Stimulated activated CD4-positive, alpha-beta T cell treated with anti-CD3 and anti-CD28 coated beads, Interleukin-12 subunit alpha, Interleukin-12 subunit beta, amount 100 ng/mL, for 48 hours (primary cell): Measurements from ENCODE around the gene WFDC12.
"Not testable (repeated sequence)": the region's sequence is repeated elsewhere in the genome, so short reads cannot be mapped to it uniquely, and the experiment has no call there.

Experiments
- DNase-seq, 3 donors: peaks; one replicate each; pipeline ENCODE4 v3.0.0-alpha.2; 2020; ENCODE audit warnings: low read depth in 2 of 3, low spot score in 1 of 3

Gene WFDC12, protein sequence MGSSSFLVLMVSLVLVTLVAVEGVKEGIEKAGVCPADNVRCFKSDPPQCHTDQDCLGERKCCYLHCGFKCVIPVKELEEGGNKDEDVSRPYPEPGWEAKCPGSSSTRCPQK

DNA sequence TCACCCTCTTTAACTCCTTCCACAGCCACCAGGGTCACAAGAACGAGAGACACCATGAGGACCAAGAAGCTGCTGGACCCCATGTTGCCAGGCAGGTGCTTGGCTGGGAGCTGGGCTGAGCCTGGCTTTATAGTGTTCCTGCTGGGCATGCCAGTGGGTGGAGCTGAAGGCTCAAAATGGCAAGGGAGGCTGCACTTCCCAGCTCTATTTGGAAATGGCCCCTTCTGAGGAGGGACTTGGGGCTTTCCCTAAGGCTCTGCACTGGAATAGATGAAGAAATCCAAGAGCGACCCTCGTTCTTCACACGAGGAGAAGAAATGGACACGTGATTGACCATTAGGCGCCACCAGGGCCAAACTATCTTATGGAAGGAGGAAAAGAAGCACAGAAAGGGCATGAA lies at the start of gene WFDC12:
WFDC12 (minus strand) TSS at position 101 of the 400 bp plus-strand sequence; CDS start at position 83, 18 bp downstream.
- no peak for DNase-seq

DNA sequence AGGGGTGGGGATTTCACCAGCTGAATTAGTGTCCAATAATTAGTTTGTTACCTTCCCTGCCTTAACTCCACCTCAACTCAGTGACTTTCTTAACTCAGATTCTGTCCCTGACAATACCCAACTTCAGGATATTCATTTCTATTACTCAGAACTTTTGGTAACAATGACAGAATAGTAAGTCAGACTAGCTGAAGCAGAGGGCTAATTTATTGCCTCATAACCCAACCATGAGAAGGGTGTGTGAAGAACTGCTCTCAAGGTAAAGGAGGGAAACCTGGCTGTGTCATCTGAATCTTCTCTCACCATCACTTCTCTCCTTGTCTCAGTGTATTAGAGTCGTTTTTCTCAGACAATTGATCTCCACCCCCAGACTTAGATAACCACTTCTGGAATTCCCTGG lies 49.3 kb upstream of the WFDC12 start:
- no peak for DNase-seq

DNA sequence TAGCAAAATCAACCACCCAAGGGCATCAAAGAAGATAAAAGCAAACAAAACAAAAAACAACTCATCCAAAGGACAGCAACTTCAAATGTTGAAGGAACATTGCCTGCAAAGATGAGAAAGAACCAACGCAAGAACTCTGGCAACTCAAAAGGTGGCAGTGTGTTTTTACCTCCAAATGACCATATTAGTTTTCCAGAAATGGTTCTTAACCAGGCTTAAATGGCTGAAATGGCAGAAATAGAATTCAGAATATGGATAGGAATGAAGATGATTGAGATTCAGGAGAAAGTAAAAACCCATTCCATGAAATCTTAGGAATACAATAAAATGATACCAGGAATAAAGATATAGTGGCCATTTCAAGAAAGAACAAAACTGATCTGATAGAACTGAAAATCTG lies 40.6 kb upstream of the WFDC12 start:
- DNase-seq = no peak

DNA sequence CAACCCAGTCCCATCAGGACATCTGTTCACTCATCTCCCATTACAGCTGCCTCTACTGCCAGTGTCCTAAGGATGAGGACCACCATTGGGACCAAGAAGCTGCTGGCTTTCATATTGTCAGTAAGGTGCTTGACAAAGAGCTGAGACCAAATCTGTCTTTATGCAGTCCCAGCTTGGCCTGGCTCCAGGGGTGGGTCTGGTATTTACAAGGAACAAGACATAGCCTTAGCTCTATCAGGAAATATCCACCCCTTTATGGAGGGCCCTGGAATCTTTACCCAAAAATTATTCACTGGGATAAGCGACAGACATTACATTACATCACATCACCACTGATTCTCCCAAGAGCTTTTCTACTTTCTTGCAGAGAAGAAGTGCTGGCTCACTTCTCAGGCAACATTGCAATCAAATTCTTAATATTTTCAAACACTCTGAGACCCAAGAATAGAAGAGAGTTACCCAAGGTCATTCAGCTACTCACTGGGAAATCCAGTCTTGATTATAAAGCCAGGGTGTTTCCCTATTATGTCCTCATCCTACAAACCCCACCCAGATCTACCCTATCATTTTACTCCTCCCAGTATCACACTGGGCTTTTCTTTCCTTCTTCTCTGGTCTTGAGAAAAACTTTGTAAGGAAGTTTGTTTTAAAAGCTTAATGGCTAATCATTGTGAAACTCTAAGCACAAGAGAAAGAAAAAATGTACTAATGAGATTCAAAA lies 39.0 kb upstream of the WFDC12 start:
- no peak for DNase-seq

DNA sequence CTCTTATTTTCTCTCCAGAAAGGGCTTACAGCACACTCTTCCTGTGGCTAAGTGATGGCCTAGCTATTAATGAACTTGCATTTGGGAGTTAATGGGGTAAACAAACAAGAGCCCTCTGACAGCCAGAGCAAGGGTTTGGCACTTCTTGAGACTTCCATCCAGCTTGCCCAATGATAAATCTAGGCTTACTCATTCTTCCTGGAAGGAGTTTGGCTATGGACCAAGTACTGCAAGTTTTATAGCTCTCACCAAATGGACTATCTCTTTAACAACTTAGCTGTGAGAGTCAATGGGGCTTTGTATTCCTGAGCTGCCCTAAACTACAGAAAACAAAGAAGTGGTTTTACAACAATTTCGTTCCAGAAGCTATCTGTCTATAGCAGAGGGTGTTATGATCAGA lies 33.7 kb upstream of the WFDC12 start:
- DNase-seq = no peak

DNA sequence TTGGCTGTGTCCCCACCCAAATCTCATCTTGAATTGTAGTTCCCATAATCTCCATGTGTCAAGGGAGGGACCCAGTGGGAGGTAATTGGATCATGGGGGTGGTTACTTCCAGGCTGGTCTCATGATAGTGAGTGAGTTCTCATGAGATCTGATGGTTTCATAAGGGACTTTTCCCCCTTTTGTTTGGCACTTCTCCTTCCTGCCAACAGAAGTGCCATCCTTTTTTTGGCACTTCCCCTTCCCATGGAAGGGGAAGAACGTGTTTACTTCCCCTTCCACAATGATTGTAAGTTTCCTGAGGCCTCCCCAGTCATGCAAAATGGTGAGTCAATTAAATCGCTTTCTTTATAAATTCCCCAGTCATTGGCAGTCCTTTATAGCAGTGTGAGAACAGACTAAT lies 32.4 kb upstream of the WFDC12 start:
- no peak for DNase-seq

DNA sequence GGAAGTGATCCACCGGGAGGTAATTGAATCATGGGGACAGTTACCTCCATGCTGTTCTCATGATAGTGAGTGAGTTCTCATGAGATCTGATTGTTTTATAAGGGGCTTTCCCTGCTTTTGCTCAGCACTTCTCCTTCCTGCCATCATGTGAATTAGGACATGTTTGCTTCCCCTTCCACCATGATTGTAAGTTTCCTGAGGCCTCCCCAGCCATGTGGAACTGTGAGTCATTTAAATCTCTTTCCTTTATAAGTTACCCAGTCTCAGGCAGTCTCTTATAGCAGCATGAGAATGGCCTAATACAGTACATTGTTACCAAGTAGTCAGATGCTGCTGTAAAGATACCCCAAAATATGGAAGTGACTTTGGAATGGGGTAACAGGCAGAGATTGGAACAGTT lies 30.5 kb upstream of the WFDC12 start:
- DNase-seq = not testable (repeated sequence)

DNA sequence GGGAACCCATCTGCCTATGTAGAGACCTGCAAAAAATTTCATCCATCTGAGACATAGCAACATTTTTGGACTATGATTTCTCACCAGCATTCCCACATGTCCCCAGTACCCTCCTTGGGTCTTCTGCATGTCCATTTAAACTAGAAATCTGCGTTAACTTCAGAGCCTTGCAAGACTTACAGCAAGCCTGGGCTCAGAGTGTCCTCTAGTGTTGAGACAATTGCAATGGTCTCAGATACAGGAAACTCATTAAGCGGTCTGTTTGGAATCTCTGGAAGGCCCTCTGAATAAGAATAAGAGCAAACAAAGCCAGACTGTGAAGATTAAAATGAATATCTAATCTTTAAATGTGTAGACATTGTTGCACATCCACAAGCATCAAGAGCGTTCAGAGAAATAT lies 29.9 kb upstream of the WFDC12 start:
- no peak for DNase-seq

DNA sequence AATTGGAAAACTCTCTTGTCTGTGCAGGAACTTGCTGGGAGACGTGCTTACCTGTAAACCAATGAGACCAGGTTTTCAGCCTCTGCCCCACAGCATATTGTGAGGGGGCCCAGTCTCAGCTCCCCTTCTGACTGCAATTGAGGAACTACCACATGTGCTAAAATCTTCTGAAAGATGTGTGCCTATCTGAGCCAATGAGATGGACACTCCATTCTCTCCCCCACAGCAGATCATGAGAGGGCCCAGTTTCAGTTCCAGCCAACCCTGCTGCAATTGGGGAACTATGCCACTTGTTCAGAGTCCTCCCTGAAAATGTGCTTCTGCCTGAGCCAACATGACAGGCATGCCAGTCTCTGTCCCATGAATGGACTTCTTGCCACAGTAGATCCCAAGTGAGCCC lies 29.5 kb upstream of the WFDC12 start:
- DNase-seq = no peak

DNA sequence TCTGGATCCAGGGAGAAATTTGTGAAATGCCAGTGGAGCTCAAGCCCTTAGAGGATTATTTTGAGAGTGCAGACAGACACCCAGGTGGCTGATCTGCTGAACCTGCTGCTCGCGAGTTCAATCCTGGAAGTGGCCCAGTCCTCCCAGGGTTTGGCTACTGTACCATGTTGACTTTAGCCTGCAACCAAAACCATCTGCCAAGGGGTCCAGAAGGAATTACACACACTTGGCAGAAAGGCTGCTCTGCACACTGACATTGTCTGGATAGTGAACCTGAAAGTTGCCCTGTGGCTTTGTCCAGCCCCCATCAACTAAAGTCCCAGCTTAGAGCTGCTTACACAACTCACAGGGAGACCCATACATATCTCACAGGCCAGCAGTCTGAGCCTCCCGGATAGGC lies 28.9 kb upstream of the WFDC12 start:
- DNase-seq = no peak

DNA sequence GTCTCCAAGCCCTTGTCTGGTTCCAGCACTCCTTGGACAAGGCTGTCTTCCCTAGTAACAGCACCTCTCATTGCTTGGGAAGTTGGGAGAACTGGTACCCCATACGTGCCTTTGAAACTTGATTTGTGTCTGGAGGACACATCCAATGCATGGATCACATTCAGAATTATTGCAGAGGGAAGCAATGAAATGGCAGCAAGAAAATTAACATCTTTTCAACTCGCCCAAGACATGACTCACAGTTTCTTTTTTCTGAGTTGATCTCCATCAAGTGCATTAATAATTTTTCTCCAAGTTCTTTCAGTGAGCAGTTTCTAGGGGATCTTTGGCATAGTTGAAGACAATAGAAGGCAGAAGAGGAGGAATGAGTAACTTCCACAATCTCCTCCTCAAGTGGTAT lies 28.1 kb upstream of the WFDC12 start:
- no peak for DNase-seq

DNA sequence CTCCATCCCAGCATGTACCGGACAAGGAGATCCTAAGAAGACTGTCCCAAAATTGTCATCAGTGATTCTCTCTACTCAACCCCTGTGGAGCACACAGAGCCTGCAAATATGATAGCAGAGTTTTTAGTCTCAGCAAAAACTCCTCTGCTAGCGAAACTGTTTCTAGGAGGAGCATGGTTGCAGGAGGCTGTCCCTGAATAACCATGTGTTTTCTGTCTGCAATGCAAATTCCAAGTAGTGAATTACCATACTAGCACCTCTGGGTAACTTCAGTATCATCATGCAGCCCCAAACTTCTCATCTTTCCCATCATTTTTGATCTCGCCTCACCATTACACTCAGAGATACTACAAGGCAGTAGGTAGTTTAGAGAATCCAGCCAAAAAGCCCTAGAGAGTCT lies 24.8 kb upstream of the WFDC12 start:
- DNase-seq = no peak

DNA sequence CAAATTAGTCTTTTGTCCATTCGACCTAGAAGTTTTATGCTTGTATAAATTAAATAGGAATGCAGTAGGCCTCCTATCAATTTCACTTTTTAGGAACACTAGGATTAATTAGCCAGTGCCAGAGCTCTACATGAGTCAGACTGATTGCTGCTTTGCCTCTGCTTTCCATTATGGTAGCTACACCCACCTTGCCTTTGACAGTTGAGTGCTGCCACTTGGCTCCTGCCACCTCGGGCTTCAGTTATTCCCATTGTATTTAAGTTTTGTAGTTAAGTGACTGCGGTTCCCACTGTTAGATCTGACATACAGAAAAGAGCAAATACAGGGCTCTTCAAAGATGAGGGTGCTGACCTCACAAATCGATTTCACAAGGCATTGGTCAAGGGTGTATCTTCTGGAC lies 16.6 kb upstream of the WFDC12 start:
- no peak for DNase-seq

DNA sequence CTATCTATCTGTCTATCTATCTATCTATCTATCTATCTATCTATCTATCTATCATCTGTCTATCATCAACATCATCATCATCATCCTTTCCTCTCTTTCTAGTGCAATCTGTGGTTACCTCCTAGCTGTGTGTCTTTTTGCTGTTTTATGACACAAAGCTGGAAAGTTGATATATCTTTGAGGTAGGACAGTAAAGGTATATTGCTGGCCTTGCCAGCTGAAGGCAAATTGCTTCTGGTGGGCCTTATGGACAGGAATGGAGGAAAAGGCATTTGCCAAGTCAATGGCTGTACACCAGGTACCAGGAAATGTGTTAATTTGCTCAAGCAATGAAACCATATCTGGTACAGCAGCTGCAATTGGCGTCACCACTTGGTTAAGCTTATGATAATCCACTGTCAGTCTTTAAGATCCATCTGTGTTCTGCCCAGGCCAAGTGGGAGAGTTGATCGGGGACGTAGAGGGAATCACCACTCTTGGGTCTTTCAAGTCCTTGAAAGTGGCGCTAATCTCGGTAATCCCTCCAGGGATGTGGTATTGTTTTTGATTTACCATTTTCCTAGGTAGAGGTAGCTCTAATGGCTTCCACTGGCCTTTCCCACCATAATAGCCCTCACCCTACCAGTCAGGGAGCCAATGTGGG lies 15.6 kb upstream of the WFDC12 start:
- DNase-seq = not testable (repeated sequence)

DNA sequence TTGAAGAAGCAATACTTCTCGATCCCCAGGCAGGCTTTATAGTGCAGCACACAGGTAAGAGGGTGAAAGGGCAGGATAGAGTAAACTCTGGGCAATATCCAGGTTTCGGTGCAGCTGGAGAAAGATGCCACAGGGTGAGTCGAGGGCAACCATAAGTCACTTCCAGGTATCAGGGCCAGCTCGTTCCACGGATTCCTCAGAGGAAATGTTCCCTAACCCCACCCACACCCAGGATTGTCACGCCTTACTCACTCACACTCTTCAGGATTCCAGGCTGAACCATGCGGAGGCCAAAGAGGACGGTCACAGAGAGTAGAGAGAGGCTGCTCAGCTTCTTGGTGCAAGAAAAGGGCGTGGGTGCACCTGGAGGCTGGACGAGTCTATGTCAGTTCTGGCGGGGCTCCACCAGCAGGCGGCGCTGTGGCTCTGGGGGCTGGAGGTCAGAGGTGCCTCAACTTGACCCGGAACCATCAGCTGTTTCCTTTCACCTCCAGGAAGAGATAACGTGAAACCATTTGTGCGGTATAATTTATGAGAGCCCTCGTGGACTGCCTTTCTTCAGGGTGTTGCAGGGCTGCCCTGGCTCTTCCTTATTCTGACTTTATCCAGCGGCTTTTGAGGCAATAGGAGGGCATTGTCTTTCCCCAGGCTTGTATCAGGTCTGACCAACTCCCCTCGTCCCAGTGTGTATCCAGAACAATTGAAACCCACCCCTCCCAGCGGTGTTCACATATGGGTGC lies 14.5 kb upstream of the WFDC12 start:
- peak; percentile 70 to 83 (median 73) for DNase-seq

DNA sequence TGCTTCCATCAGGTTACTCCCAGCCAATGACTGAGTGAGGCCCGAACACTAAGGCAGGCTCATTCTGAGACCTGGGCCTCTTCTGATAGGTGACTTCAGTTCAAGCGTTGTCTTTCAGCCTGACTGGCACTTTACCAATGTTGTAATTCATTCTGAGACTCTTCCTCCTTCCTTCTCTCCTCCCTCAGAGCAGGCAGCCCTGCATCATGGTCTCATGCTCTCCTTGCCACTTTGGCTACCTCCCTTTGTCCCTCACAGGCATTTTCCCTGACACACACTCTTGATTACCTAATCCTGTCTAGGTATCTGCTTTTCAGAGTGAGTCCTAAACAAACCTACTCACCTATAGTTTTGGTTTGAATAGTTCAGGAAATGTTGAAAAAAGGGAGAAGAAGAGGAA lies 12.6 kb upstream of the WFDC12 start:
- no peak for DNase-seq

DNA sequence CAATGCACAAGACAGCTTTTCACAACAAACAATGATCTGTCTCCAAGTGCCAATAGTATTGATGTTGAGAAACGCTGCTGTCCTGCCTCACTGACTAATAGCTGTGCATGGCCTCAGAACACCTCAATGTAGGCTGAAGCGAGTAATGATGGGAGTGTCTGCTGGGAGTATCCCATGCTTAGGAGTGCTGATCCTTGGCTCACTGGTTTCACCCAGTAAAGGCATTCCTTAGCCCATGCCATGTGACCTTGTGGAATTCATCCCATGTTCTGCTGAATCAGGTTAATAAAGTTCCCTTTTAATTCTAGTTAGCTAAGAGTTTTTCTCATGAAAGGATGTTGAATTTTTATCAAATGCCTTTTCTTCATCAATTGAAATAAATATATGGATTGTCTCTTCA lies 3.8 kb upstream of the WFDC12 start:
- no peak for DNase-seq

DNA sequence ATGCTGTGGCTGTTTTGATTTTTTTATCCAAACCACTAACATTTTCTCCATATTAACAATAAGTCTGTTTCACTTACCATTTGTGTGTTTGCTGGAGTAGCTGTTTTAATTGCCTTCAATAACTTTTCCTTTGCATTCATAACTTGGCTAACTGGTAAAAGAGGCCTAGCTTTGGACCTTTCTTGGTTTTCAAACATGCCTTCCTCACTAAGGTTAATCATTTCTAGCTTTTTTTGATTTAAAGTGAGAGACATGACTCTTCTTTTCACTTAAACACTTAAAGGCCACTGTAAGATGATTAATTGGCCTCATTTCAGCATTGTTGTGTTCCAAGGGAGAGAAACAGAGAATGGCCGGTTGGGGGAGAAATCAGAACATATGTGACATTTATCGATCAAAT lies 2.9 kb downstream of the WFDC12 start:
- DNase-seq = no peak

DNA sequence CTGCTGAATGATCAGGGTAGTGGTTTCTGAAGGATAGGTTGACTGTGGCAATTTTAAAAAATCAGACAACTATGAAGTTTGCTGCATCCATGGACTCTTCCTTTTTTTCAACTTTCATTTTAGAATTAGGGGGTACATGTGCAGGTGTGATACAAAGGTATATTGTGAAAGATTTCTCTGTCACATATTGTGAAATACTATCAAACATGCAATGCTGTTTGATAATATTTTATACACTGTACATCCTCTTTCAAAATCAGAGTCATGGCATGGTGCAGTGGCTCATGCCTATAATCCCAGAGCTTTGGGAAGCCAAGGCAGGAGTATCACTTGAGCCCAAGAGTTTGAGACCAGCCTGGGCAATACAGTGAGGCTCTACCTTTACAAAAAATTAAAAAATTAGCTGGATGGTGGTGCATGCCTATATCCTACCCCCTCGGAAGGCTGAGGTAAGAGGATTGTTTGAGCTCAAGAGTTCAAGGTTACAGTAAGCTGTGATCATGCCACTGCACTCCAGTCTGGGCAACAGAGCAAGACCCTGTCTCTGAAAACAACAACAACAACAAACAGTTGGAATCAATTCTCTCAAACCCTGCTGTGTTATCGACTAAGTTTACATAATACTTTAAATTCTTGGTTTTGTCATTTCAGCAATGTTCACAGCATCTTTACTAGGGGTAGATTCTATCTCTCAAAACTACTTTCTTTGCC lies 4.6 kb downstream of the WFDC12 start:
- DNase-seq = no peak

DNA sequence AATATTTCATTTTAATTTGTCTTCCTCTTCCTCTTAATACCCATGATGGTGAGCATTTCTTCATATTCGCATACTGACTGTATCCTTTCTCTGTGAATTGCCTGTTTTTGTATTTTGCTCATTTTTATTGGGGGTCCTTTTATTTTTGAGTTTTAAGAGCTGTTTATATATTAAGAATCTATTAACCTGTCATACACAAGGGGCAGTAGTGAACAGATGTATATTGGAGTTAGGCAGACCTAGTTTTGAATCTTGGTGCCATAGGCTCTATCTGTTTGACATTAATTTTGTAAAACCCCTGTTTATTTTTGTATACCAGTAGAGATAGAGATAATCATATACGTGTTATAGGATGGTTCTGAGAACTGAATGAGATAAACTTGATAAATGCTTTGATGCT lies 6.2 kb downstream of the WFDC12 start:
- no peak for DNase-seq

DNA sequence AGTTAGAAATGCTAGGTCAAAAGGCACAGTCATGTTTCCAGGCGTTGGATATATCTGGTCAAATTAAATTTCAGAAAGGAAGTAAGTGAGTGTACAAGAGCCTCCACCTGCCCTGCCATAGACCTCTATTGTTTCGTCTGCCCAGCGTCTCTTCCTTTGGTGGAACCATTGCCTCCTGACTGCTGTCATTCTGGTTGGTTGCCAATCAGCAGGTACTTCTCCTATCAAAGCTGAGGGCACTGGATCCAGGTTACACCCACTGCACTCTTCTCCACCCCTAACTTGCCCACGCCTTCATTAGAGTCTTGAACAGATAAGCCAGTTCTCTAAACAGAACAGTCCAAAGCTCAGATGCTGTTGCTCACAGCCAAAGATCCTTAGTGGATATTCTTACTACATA lies 6.7 kb downstream of the WFDC12 start:
- no peak for DNase-seq

DNA sequence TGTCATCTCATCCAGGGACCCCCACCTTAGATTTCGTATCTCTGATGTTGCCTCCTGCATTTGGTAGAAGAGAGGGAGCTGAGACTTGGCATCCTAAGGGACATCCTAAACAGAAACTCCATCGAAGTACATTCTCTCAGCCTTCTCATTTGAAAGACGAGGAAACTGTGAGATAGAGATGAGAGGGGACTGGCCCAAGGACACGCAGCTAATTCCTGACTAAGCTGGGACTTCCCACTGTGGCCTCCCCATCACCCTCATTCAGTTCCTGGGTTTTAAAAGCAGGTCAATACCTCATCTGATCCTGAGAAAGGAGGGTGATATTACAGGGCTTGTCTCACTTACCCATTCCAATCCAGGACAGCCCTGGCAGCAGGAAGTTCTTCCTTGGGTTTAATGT lies 8.4 kb downstream of the WFDC12 start:
- DNase-seq = no peak
